ENCODE measurements around the gene FREM2. TPM values are rescaled to one million over a fixed set of nuclear protein-coding genes. Genes with fewer than 3 reads are reported as not detected.

Gene FREM2
- total and polyA plus RNA-seq, 2 of the 13 experiments (the other 11 are each of a cell fraction or from before 2014, with no cell fraction given): not detected

- TF ChIP-seq ZNF281 (CRISPR knock-in tag; IDR thresholded peaks at IDR 0.05; ENCODE audit: borderline replicate concordance) (no peak), E2F1 (CRISPR knock-in tag; IDR thresholded peaks at IDR 0.05) (no peak), CENPT (CRISPR knock-in tag; IDR thresholded peaks at IDR 0.05; ENCODE audit: low read depth) (no peak)
Measured at GRCh38 chr13:38902551-38902950, 215.7 kb downstream of the FREM2 start (continued).

GRCh38 chr13:38905081-38905480, 218.2 kb downstream of the FREM2 start:
- FAIRE-seq (no peak), DNase-seq (ENCODE audit: low spot score) (no peak), ATAC-seq (no peak)
- no peak for TF ChIP-seq TMF1 (CRISPR knock-in tag; IDR thresholded peaks at IDR 0.05; ENCODE audit: low read depth)
- no peak for TF ChIP-seq PAF1 (CRISPR knock-in tag; IDR thresholded peaks at IDR 0.05)
- no peak for TF ChIP-seq ZBTB7B (CRISPR knock-in tag; IDR thresholded peaks at IDR 0.05)
- no peak for TF ChIP-seq NCOA5 (CRISPR knock-in tag; IDR thresholded peaks at IDR 0.05)
- TF ChIP-seq KMT2B (CRISPR knock-in tag; IDR thresholded peaks at IDR 0.05): no peak
- intact Hi-C loops (cut with micrococcal nuclease; ENCODE audit: unreplicated experiment) (no loop called here), in situ Hi-C loops (cut with HindIII; ENCODE audit: extremely low pct_ligation_motif_present, low pct_unique_long_range_greater_than_20kb) (no loop called here)
- 20% methylated on average over 2 of the region's 3 CpGs for WGBS (ENCODE audit: low lambda C conversion rate)
- H3K9me3 ChIP-seq (ENCODE audit: low read length): no peaks in the 10 kb centered on the region
- no peaks in the 10 kb centered on the region for H3K36me3 ChIP-seq (replicated peaks in 1 of 2; ENCODE audit: control insufficient read depth in 1 of 2, insufficient read depth in 2 of 2, low read length in 2 of 2)
- no TSS peak for BruUV-seq (replicated peaks)
- ChIA-PET CTCF (ENCODE audit: low intra/inter-chr PET ratio, low total read pairs) (no interaction called here), POLR2A (no interaction called here)
- H3K9ac ChIP-seq (ENCODE audit: insufficient read depth, low read depth, low read length): no peak overlapping the region
- no peaks in the 10 kb centered on the region for H3K4me1 ChIP-seq (ENCODE audit: insufficient read depth, low read length)
- no peaks in the 10 kb centered on the region for H4K20me1 ChIP-seq (ENCODE audit: insufficient read depth, low read length)
- H2AFZ ChIP-seq (ENCODE audit: low read length): no peak overlapping the region
- H3K79me2 ChIP-seq (ENCODE audit: insufficient read depth, low read length): no peaks in the 10 kb centered on the region
- no peak overlapping the region for H3K4me3 ChIP-seq (replicated peaks in 1 of 3; ENCODE audit: insufficient read depth in 1 of 3, low read depth in 2 of 3, low read length in 3 of 3)
- no peak overlapping the region for H3K27ac ChIP-seq (ENCODE audit: extremely low read length, insufficient read depth, low read length)
- no peaks in the 10 kb centered on the region for H3K27me3 ChIP-seq (ENCODE audit: control insufficient read depth in 1 of 2, insufficient read depth in 2 of 2, low read length in 2 of 2)
- H3K4me2 ChIP-seq (ENCODE audit: low read depth, low read length): no peak overlapping the region
